NCI-H460 (cell line): Measurements from ENCODE around the gene ASH1L. TPM values are rescaled to one million over a fixed set of nuclear protein-coding genes. Genes with fewer than 3 reads are reported as not detected.
"Not testable (repeated sequence)": the region's sequence is repeated elsewhere in the genome, so short reads cannot be mapped to it uniquely, and the experiment has no call there.

Experiments used
- DNase-seq: peaks from one replicate; pipeline ENCODE4 v3.0.0-alpha.2; 2016; ENCODE audit warnings: low read depth; ENCODE audit errors: extremely low read depth
- total RNA-seq: library from RNA; depleted of rRNA; stranded (reverse); fragments of >200 nt; shearing (Covaris generic); gene quantifications from 2 replicates; pipeline ENCODE4 v1.2.3, GENCODE V29; 2014

ASH1L gene
- total RNA-seq, 1 experiment from 2014 or later, result 46.5 TPM

DNA sequence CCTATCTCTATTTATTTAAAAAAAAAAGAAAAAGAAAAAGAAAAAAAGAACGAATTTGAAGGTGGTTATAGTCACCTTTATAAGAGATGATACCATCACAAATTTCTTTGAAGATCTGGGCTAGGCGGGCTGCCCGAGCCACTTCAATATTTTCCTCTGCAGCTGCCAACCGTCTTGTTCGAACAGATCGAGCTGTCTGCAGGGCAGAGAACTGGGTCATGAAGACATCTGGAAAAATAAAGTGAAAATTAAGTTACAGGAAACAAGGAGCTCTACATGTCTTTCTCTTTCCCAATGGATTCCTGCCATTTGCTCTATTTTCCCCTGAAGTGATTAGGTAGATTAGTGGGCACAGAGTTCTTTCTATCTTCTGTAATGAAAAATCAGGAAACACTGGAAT is 210.0 kb downstream of the ASH1L start:
- DNase-seq, result no peak

DNA sequence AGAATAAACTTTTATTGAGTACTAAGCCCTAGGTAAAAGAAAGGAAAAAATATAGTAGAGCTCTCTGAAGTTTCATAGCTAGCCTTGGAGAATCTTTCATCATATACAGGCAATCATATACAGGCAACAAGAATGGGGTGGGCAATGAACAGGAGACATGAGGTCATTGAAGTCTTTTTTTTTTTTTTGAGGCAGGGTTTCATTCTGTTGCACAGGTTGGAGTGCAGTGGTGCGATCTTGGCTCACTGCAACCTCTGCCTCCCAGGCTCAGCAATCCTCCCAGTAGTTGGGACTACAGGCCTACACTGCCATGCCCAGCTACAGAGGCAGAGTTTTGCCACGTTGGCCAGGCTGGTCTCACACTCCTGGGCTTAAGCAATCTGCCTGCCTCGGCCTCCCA is 219.8 kb downstream of the ASH1L start:
- no peak for DNase-seq

DNA sequence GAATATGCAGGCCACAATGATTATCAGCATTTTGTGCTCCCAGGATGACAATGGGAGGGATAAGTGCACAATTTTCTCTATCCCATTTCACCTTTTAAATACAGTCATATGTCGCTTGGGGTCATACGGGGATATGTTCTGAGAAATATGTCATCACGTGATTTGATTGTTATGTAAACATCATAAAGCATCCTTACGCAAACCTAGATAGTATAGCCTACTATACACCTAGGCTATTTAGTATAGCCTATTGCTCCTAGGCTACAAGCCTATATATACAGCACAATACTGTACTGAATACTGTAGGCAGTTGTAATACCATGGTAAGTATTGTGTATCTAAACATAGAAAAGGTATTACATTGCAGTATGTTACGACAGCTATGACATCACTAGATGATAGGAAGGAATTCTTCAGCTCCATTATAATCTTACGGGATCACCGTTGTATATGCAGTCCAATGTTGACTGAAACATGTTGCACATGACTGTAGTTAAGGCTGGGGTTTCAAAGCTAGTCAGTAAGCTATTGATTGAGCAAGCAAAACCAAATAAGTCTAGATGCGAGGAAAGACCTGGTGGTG is 223.0 kb downstream of the ASH1L start:
- peak; percentile 45 for DNase-seq

DNA sequence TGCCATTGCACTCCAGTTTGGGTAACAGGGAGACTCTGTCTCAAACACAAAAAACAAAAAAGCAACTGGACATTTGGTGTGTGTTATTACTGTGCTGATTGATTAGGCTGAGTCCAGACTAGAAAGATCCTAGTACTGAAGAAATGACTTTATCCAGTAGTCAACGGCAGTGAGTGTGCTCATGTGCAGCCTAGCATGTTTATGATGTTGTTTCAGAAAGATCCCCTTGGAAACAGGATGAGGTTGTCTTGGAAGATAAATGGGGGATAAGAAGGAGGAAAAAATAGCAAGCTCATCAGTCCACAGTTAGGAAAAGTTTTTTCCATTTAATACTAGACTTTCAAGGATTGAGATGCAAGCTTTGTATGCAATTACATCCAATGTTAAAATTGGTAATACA is 227.6 kb downstream of the ASH1L start:
- no peak for DNase-seq

DNA sequence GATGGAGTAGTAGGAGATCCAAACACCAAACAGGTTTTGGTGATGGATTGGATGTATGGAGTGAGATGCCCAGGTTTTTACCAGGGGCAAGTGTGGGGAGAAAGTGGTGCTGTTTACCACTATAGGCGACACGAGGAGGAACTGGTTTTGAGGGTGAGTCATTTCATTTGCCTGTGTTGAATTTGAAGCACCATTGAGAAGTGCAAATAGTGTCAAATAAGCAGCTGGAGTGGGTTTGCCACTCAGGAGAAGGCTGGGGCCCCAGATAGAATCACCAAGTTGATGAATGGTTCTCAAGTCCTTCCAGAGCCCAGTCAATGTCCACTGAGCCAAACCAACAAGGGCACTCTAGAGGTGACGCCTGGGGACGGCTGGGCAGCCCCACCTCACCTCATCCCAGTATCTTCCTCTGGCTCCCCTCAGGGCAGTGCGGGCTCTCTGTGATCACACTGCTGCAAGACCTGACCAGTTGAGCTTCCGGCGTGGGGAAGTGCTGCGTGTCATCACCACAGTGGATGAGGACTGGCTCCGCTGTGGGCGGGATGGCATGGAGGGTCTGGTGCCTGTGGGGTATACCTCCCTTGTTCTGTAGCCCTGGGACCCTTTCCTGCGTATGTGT is 232.5 kb downstream of the ASH1L start:
- DNase-seq, result peak; percentile 89

DNA sequence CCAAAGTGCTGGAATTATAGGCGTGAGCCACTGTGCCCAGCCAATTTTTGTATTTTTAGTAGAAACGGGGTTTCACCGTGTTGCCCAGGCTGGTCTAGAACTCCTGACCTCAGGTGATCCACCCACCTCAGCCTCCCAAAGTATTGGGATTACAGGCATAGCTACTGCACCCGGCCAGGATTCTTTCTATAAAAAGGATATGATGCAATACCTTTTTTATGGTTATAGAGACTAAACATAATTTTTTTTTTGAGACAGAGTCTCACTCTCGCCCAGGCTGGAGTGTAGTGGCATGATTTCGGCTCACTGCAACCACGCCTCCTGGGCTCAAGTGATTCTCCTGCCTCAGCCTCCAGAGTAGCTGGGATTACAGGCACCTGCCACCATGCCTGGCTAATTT is 233.7 kb downstream of the ASH1L start:
- not testable (repeated sequence) for DNase-seq

DNA sequence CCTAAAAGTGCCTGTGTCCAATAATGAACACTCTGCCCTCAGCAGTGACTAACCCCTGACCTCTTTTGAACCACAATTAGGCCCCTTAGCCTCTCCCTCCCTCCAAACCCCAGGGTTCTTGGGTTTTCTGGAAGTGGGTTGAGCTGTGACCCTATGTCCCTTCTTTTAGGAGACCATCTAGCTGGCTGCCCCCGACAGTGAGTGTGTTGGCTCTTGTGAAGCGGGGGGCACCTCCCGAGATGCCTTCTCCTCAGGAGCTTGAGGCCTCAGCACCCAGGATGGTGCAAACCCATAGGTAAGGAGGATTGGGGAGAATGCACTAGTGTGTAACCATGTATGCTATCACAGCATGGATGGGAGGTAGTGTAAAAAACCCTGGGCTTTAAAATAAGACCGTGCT is 234.6 kb downstream of the ASH1L start:
- no peak for DNase-seq

DNA sequence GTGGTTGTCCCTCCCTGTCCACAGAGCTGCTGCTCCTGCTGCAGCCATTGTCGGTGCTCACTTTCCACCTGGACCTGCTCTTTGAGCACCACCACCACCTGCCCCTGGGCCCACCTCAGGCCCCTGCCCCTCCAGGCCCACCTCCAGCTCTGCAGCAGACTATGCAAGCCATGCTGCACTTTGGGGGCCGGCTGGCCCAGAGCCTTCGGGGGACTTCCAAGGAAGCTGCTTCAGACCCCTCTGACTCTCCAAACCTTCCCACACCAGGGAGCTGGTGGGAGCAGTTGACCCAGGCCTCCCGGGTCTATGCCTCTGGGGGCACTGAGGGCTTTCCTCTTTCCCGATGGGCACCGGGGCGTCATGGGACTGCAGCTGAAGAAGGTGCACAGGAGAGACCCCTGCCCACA is 236.0 kb downstream of the ASH1L start:
- no peak for DNase-seq

DNA sequence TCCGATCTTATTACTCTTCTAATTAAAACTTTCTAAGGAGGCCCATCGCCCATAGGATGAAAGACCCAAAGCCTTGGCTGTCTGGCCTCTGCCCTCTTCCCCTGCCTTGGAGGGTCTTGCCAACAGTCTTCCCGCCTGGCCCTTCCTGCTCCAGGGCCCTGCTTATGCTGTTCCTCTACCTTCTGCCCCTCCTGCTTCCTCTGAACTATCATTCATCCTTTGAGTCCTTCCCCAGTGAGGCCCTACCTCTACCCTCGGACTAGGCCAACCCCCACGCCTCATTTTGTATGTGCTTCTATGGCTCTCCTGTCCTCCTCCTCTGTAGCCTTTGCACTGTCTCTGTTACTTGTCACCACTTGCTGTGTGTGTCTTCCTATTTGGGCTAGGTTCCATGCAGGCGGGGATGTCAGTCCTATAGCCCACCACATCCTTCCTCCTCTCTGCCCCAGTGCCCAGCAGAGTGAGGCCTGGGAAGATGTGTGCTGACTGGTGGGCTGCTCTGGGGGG is 236.5 kb downstream of the ASH1L start:
- DNase-seq, result no peak

DNA sequence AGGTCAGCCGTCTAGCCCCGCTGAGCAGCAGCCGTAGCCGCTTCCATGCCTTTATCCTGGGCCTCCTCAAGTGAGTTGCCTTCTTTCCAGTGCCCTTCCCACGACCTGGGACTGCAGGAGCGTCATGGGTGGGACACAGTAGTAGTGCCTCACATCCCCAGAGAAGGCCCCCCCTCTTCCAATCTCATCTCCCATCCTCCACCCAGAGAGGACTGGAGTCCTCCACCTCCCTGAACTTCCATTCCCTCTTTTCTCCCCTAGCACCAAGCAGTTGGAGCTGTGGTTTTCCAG is 237.1 kb downstream of the ASH1L start:
- DNase-seq, result no peak

DNA sequence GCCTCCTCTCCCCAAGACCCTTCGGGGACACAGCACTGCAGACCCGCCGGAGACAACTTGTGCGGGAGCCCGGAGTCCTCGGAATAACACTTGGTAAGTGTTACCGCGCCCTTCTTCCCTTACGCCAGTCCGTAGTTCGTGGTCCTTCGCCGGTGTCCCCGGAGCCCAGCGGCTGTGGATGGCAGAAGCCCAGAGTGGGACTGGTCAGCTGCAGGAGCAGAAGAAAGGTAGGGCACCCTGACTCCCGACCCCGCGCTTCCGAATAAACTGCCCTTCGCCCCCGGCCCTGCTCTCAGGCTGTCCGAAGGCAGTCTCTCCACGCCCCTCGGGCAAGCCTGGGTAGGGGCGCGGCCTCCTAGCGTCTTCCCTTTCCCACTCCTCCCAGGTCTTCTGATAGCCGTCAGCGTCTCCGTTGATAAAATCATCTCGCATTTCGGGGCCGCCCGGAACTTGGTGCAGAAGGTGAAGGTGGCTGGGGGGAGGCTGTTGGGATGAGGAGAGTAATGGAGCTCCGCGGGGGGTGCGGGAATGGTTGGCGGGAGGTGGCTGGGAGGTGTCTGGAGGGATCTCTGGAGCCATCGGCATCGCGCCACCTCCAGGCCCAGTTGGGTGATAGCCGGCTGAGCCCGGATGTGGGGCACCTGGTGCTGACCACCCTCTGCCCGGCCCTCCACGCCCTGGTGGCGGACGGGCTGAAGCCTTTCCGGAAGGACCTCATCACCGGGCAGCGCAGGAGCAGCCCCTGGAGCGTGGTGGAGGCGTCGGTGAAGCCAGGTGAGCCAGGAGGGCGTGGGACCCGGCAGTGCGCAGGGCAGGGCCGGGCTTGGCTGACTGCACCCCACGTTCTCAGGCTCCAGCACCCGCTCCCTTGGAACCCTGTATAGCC is 237.6 kb downstream of the ASH1L start:
- DNase-seq, result peak; percentile 61

DNA sequence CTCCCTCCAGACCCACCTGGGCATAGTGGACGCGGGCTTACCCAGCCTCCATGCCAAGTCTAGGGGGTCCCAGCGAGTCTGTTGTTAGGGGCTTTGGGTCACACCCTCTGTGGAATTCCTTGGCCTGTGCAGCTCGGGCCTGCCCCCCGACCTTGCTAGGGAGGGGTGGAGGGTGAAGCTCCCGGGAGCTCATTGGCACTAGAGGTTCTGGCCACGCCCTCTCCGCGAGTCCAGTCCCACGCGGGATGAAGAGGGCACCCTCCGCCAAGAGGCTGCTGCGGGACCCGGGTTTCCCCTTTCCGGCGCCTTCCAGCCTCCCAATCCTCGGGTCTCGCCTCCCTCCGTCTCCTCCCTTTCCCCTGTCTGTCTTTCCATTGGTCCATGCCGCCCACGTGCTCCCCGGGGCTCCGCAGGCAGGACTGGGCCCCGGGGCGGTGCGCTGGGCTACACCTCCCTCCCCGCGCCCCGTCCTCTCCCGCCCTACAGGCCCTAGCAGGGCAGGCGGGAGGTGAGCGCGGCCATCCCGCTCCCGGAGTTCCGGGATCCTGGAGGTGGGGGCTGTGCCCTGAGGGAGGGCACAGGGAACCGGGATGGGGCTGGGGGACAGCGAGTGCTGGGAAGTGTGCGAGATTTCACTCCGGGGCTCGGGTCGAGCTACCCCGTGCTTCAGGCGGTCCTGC is 238.4 kb downstream of the ASH1L start:
- DNase-seq, result peak; percentile 98

DNA sequence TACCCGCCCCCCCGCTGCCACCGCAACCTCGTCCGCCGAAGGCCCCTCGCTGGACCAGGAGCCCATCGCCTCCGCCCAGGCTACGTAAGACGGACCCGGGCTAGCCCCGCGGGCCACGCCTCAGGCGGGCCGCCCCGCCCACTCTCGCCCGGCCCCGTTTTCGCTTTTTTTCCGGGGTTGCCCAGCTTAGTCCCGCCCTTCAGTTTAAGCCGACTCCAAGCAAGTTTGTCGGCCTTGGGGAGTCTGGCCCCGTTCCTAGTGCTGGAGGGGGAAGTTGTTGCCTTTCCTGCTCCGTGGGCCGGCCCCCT is 238.9 kb downstream of the ASH1L start:
- peak; percentile 90 for DNase-seq

DNA sequence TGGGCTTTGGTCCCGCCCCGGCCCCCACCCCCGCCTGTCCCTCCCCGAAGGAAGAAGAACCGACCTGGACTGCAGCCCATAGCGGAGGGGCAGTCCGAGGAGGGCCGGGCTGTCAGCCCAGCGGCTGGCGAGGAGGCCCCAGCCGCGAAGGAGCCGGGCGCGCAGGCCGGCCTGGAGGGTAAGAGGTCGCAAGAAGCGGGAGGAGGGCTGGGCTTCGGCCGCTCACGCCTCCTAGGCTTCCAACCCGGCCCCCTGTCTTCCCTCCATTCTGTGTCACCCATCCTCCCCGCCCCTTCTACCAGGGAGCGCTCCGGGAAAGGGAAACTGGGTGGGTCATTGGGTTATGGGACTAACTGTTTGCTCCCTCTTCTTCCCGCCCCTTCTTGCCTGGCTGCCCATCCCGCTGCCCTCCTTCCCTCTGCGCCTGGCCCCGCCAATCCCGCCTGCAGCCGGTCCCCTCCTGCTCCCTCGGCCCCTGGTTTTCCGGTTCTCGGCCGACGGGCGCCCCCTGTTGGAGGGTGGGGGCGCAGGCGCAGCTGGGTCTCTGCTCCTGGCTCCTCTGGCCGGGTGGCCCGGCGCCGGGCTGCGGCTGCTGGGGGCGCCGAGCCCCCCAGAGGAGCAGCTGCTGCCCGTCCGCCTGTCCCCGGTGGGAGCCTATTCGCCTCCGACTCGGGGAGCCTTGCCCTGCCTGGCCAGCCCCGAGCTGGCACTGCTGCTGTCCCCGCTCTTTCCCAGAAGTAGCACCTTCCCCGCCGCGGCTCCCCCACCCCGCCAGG is 239.5 kb downstream of the ASH1L start:
- DNase-seq, result peak; percentile 88

DNA sequence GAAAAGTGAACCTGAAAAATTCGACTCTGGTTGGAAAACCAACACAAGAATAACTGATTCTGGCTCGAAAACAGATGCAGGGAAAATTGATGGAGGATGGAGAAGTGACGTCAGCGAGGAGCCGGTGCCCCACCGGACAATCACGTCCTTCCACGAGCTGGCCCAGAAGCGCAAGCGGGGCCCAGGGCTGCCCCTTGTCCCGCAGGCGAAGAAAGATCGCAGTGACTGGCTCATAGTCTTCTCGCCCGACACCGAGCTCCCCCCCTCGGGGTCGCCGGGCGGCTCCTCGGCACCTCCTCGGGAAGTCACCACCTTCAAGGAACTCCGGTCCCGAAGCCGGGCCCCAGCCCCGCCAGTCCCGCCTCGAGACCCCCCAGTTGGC is 240.0 kb downstream of the ASH1L start:
- no peak for DNase-seq

DNA sequence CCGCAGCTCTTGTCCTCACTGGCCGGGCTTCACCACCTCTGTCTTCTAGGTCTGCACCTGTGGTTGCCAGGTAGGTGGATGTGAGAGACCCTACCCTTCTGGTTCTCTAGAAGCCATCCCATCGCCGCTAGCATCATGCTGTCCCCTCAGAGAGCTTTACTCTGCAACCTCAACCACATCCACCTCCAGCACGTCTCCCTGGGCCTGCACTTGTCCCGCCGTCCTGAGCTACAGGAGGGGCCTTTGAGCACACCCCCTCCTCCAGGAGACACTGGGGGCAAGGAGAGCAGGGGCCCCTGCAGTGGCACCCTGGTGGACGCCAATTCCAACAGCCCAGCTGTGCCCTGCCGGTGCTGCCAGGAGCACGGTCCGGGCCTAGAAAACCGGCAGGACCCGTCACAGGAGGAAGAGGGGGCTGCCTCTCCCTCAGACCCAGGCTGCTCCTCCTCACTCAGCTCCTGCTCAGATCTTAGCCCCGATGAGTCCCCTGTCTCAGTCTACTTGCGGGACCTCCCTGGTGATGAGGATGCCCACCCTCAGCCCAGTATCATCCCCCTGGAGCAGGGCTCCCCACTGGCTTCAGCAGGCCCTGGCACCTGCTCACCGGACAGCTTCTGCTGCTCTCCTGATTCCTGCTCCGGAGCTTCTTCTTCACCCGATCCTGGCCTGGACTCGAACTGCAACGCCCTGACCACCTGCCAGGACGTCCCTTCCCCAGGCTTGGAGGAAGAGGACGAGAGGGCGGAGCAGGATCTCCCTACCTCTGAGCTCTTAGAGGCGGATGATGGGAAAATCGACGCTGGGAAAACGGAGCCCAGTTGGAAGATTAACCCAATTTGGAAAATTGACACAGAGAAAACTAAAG is 240.7 kb downstream of the ASH1L start:
- no peak for DNase-seq

DNA sequence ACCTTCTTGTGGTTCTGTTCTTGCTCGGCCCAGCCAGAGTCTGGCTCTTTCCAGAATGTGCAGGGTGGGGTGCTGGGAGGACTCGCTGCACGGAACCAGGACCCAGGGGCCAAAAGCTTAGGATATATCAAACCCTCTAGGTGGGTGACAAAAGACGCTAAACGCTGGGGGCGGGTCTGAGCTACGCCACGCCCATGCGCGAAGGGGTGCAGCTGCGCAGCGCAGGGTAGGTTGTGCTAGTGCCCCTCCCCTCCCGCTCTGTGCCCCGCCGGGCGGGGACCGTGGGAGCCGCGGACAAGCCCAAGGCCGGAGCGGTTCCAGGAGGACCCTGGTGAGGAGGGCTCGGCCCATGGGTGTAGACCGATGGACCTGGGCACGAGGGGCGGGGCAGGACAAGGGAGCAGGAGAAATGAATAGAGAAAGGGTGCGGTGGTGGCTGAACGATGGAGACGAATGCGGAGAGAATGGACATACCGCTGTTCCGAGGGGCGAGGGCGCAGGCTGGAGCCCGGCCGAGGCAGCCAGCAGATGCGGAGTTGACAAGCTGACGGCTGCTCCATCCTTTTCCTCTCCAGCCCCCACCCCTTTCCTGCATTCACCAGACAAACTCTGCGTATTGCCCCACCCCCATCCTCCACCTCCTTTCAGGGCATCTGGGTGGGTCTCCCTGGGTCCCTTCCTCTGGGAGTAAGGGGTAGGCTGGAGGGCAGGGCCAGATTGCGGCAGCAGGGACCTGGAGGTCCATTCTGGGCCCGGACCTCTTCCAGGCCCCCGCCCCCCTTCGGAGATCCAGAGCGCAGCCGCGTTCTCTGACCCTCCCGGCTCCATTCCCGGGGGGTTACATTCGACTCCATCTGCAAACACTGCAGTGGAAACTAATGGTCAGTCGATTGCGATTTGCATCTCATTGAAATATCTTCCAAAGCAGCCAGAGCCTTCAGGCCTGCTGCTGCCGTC is 241.7 kb downstream of the ASH1L start, which contains the start of gene RUSC1:
Gene RUSC1 (plus strand): TSS at position 234 of the 957 bp plus-strand sequence. CDS start 880 bp downstream, outside the sequence.
- DNase-seq, result no peak

DNA sequence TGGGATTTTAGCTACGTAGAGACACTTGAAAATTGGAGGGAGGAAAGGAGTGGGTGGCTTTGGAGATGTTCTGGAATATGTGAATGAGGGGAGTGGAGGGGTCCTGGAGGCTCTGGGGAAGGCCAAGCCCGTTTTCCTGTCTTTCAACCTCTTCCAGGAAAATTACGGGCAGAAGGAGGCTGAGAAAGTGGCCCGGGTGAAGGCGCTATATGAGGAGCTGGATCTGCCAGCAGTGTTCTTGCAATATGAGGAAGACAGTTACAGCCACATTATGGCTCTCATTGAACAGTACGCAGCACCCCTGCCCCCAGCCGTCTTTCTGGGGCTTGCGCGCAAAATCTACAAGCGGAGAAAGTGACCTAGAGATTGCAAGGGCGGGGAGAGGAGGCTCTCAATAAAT is 242.4 kb downstream of the ASH1L start:
- DNase-seq, result no peak

DNA sequence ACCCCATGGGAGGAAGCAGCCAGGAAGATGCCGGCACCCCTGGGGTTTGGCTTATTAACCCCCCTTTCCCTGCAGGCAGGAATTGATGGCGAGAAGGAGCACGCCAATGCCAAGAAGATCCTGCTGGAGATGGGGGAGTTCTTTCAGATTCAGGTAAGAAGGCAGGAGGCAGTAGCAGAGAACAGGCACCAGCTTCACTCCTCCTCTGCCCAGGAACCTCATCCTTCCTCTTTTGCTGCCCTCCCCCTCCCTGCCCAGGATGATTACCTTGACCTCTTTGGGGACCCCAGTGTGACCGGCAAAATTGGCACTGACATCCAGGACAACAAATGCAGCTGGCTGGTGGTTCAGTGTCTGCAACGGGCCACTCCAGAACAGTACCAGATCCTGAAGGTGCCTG is 243.1 kb downstream of the ASH1L start:
- DNase-seq, result no peak
